Measurements from ENCODE around the gene SEPTIN8.

Gene SEPTIN8, protein sequence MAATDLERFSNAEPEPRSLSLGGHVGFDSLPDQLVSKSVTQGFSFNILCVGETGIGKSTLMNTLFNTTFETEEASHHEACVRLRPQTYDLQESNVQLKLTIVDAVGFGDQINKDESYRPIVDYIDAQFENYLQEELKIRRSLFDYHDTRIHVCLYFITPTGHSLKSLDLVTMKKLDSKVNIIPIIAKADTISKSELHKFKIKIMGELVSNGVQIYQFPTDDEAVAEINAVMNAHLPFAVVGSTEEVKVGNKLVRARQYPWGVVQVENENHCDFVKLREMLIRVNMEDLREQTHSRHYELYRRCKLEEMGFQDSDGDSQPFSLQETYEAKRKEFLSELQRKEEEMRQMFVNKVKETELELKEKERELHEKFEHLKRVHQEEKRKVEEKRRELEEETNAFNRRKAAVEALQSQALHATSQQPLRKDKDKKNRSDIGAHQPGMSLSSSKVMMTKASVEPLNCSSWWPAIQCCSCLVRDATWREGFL

DNA sequence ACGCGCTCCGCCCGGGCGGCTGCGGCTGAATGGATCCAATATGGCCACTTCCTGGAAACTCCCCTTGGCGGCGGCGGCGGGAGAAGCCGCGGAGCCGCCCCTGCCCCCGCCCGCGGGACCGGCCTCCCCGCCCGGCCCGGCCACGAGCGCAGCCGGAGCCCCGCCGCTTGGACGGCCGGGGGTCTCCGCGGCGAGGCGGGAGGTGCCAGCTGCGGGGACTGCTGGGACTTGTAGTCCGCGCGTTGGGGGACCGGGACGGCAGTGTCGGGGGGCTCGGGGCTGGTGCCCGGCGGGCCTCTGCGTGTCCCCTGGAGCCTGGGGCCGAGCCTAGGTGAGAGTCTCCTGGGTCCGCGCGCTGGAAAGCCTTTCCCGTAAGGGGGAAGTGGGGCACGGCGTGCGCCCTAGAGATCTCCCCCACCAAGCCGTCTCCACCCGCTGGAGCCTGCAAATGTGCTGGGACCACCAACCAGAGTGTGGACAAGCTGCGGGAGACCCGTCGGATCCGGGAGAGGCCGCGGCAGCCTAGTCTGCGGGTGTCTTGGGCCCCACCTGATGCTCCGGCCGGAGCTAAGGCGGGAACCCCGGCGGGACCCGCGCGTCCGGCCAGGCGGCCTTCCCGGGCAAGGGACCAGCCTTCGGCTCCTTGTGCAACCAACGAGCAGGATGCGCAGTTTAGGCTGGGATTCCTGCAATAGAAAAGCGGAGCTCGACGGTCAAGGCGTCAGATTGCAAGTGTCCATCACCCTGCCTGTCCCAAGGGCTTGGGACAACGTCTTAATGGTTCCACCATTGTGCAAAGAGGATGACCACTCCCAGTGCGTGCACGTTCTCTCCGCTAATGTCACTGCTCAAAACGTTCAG, at the start of gene SEPTIN8:
SEPTIN8 (minus strand) TSS at position 31 of the 861 bp plus-strand sequence. CDS start 102 bp downstream, outside the sequence.
- peak; percentile 7 to 39 for DNase-seq

DNA sequence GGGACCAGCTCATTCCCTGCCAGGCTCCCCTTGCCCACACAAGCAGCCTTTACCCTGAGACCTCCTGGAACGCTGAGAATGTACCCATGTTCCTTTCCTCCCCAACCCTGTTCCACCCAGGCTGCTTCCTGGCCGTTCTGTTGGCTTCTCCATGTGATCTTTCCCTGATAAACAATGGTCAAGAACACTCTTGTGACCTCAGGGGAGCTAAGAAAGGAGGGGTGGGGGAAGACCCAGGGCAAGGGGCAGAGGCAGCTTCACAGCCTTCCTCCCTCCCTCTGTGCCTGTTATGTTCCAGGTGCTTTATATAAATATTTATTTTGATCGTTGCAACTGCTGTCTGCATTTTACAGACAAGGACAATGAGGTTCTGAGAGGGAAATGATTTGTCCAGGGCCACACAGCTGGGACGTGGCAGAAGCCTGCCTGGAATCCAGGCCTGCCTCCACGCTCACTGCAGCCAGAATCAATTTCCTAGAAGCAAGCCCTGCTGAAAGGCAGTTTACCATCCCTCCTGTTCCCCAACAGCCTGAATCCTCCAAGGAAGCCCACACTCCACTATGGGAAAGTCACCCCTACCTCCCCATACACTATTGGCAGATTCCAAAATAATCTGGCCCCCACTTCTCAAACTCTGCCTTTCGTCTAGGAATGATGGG, 49.5 kb upstream of the SEPTIN8 start:
- no peak for DNase-seq

DNA sequence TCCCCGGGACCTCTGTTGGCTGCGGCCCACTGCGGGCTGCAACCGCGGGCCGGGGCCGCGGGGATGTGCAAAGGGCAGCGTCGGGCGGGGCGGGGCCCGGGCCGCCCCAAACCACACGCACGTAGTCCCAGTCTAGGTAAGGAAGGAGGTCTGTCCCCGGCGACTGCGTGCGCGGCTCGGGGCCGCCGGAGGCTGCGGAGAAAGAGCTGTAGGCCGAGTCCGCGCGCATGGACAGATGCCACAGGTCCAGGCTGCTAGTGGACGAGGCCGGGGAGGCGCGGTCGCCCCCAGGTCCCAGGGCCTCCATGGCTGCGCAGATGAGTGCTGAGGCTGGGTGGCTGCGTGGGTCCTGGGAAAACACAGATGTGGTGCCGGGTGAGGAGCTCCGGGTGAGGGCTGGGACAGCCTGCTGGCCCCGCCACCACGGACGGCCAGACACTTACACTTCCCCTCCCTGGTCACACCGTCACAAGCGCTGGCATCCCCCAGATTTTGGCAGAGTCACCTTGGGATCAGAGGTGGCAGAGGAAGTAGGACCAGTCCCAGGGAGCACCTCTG, 48.9 kb upstream of the SEPTIN8 start:
- peak in 1 of 2 experiments; percentile 13 for DNase-seq

DNA sequence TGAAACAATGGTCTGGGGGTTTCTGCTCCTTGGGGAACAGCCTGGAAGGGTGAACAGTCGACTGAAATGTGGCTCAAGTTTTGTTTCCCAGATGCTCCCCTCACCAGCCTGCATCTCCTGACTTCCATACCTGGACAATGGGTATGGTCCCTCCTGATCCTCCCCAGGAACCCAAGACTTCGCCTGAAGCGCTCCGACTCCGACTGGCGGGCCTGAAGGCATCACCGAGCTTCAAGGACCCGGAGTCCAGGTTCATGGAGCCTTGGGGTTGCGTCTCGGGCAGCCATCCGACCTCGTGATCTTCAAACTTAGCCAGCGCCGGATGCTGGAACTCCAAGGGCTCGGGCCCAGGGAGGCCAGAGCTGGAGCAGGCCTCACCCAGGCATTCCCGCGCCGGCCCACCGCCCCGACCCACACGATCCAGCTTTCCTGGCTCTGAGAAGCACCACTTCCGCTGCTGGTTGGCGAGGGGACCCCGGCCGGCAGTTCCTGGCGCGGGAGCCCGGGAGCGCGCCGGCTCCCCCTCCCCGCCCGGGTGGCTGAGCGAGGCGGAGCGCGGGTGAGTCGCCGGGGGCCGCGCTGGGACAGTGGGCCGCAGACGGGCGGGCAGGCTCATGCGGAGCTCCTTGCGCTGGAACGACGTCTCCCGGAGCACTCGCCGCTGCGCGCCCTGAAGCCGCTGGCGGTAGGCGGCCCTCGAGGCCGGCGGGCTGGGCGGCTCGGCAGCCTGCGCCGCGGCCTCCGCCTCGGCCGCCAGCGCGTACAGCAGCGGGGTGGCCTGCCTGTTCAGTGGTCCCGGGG, 48.2 kb upstream of the SEPTIN8 start:
- DNase-seq, result no peak

DNA sequence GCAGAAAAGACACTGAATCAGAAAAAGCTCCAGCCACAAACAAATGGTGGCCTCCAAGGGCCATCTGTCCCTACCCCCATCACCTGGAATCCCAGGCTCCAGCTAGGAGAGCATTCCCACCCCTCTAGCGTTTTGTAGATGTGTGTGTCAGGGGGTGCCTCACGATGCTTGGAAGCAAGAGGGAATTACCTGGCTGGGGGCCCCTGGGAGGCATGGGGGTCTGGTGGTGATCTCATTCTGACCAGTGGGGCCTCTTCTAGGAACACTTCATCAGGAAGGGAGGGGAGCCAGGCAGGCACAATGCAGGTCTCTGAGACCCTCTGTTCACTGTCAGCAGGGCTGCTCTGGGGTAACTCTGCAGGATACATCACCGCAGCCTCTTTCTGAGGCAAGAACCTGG, 47.4 kb upstream of the SEPTIN8 start:
- DNase-seq, result no peak

DNA sequence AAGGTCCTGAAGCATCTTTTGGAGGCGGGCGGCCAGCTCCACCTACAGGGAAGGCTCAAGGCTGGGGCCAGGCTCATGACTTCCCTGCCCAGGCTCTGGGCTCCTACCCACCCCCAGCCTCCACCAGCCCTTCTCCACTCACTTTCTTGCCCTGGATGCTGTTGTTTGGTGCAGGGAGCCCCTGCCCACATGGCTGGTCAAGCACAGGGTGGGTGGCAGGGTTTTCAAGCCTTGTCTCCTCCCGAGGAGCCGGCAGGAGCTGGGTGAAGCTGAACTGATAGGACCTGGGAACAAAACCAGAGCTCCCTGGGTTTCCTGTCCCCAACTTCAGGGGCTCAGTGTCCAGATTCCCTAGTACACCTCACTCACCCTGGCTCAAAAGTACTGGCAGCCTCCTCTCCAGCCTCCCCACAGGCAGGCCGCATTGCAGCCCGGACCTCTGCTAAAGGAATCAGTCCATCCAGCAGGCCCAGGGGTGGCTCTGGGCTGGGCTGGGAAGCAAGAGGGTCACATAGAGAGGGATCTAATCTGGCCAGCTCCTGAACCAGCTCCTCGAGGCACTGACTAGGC, 46.5 kb upstream of the SEPTIN8 start:
- DNase-seq, result no peak

DNA sequence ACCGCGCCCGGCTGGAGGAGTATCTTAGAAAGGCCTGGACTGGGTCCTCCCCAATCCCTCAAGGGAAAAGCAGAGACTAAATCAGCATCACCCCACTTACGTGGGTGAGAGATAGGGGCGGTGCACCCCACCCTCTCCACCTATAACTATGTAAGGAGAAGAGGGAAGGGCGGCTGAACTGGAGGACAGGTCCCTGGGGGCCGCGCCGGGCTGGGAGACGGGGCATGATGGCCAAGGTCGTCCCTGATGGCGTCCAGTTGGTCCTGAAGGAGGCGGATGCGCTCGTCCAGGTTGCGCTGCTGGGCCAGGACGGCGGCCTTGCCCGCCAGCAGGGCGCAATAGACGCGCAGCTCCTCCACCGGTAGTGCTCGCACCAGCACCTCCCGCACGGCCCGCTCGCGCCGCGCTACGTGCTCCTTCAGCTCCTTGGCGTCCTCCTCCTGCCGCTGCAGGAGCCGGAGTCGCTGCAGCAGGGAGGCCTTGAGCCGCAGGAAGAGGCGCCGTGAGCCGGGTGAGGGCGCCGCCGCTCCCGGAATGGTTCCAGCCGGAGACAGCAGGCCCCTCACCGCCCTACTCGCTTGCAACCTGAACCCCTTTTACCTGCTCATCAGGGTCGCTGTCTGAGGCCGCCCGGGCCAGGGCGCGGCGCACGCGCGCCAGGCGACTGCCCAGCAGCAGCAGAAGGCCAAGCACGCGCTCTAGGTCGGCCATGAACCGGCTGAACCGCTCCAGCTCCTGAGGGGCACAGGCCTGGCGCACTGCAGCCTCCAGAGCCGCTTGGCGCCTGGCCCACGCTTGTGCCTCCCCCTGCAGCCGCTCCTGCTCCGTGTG, 45.8 kb upstream of the SEPTIN8 start:
- DNase-seq, result peak in 1 of 2 experiments; percentile 16

DNA sequence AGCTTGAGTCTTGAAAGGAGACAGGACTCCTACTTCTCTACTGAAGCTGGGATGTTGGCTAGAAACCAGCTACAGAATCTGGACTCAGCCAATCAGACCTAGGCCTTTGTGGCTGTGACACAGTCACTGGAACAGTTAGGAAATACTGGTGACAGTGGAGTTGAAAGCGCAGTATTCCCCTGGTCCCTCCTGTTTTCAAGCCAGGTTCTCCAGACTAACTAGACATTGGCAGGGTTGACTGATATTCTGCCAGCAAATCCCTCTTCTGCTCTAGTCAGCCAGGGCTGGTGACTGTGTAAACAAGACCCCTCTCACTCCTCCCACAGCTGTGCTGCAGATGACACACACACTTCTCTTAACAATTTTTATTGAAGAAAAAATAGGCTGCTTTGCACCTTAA, 44.8 kb upstream of the SEPTIN8 start:
- no peak for DNase-seq

DNA sequence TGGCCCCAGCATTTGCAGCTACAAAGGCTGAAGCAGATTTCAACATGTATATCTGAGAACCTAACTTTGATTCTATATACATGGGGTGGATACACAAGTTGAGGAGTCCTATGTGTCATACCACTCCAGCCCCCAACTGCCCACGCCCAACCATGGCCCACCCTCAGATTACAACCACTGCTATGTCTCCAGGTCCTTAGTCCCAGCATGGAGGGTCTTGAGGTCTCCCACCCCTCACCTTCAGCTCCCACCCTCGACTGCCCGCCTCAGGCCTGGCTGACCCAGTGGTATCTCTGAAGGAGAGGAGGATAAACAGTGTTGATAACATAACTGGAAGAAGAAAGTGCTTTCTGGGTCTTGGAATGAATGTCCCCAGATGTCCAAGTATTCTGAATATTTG, 44.3 kb upstream of the SEPTIN8 start:
- DNase-seq, result no peak

DNA sequence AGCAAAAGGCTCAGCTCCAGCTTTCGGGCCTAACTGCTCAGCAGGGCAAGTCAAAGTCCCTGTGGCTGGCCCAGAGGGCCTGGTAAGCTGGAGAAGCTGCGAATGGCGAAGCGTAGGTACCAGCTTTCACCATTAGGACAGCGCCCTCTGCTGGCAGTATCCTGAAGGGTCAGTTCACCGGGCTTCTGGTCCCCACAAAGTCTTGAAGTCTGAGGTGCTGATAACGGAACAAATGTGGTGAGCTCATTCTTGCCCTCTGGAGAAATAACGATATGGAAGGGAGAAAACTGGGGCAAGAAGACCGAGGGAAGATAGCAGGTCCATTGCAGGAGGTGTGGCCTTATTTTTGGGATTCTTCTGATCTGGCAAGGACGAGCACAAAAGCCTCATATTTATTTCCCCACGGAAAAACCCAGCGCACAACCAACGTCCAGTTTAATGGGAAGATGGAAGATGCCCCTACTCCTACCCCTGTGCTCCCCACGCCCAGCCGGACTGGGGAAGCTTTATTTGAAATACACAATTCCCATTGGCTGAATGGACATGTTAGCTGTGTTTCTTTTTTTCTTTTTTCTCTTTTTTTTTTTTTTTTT, 43.2 kb upstream of the SEPTIN8 start:
- DNase-seq, result peak; percentile 79 to 85

DNA sequence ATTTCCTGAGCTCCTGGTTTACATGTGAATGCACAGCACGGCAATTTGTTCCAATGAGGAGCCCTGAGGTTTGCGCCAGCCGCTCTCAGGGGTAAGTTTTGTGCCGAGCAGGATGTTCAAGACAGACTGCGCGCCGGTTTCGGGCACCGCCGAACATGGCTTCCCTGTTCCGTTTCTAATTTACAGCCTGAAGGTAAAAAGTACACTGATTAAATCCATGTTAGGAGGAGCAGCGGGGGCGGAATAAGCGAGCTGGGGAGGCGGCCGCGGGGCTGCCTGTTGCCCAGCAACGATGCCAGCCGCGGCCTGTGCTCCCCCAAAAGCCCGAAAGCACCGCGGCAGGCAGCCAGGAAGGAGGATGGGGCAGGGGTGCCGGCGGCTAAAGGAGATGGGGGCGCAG, 42.4 kb upstream of the SEPTIN8 start:
- DNase-seq, result no peak

DNA sequence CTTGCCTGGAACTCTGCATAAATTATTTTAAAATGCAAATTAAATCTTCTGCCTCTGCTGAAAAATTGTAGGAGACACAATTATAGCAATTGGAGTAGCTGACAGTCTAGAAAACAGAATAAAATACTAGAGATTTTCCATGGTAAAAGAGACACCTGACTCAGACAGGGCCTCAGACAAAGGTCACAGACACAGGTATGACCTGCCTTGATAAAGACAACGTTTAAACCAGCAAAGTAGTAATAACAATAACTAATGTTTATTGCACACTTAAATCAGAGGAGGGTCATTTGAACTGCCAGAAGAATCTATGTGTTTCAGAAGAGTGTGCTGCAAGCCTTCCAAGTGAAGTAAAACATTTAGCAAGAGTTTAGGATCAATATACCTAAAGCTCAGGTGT, 40.0 kb upstream of the SEPTIN8 start:
- no peak for DNase-seq

DNA sequence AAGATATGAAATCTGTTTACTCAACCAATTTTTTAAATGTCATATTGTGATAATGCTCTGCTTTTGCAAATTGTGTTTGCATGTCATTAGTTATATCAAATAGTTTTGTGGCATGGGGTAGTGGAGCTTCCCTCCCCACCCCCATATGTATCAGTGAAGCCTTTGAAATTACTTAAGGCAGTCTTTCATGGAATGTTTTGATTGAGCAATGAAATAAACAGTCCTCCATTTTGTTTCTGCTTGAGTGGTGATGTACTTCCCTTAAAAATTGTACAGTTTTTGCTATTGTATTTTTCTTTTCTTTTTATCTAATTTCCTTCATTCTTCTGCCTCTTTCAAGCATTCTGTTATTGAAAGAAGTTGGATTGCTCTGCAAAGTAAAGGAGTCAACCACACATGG, 39.5 kb upstream of the SEPTIN8 start:
- no peak for DNase-seq

DNA sequence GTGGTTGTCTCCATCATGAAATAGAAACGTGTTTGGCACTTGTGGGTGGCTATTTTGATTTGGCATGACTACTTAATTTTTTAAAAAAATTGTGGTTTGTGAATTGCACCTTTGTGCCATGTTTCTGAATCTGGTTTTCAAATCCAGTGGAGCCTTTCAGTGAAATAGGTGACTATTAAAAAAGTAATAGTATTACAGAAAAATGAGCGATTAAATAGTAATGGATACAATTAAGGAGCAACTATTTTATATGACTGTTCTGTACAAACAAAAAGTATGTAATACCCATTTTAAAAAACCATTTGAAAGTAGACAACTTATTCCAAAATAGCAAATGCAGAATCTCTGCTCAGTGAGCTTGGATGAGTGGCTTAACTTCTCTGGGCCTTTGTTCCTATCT, 39.0 kb upstream of the SEPTIN8 start:
- DNase-seq, result no peak

DNA sequence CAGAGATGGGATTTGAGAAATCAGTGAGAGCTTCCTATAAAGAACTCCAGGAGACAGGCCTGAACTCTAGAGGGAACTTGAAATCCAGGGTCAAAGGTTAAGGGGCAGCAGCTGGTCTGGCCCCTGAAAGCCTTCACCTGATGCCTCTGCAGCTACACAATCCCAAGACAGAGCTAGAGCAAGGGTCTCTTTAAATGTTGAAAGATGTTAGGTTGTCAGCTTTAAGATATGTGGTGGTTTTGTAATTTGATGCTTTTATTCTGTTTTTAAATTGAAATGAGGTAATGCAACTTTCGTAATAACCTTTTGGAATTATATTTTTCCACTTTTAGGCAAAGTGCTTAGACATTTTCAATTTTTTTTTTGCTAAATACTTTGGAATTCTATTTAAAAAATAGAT, 38.4 kb upstream of the SEPTIN8 start:
- DNase-seq, result no peak

DNA sequence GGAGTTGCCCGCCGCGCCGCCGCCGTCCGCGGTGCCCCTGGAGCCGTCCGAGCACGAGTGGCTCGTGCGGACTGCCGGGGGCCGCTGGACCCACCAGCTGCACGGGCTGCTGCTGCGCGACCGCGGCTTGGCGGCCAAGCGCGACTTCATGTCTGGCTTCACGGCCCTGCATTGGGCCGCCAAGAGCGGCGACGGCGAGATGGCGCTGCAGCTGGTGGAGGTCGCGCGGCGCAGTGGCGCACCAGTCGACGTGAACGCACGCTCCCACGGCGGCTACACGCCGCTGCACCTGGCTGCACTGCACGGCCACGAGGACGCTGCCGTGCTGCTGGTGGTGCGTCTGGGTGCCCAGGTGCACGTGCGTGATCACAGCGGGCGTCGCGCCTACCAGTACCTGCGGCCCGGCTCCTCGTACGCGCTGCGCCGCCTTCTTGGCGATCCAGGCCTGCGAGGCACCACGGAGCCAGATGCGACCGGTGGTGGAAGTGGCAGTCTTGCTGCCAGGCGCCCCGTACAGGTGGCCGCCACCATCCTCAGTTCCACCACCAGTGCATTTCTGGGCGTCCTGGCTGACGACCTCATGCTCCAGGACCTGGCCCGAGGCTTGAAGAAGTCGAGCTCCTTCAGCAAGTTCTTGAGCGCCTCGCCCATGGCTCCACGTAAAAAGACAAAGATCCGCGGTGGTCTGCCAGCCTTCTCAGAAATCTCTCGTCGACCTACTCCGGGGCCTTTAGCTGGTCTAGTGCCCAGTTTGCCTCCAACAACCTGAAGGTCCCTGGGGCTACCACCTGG, 37.7 kb upstream of the SEPTIN8 start:
- no peak for DNase-seq

DNA sequence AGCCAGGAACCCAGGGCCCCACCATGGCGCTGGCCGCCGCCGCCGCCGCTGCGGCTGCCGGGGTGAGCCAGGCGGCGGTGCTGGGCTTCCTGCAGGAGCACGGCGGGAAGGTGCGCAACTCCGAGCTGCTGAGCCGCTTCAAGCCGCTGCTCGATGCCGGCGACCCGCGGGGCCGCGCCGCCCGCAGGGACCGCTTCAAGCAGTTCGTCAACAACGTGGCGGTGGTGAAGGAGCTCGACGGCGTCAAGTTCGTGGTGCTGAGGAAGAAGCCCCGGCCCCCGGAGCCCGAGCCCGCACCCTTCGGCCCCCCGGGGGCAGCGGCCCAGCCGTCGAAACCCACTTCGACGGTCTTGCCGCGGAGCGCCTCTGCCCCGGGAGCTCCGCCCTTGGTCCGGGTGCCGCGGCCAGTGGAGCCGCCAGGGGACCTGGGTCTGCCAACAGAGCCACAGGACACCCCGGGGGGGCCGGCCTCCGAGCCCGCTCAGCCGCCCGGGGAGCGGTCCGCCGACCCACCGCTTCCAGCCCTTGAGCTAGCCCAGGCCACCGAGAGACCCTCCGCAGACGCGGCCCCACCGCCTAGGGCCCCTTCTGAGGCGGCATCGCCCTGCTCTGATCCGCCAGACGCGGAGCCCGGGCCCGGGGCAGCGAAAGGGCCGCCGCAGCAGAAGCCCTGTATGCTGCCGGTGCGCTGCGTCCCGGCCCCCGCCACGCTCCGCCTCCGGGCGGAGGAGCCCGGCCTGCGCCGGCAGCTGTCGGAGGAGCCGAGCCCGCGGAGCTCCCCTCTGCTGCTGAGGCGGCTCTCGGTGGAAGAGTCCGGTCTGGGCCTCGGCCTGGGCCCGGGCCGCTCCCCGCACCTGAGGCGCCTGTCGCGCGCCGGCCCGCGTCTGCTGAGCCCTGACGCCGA, 36.8 kb upstream of the SEPTIN8 start:
- peak; percentile 13 to 29 for DNase-seq

All from stimulated activated CD4-positive, alpha-beta T cell treated with anti-CD3 and anti-CD28 coated beads, Interleukin-4, amount 100 ng/mL, for 4 hours (primary cell).